ENCODE measurements around the gene ATP23.

Gene ATP23

GRCh38 chr12:57983858-57984505 lies 42.6 kb downstream of the ATP23 start:
- no peak for DNase-seq

GRCh38 chr12:57984629-57985151 lies 43.3 kb downstream of the ATP23 start:
- DNase-seq, result no peak

- DNase-seq, result no peak
Measured at GRCh38 chr12:57985685-57986084, 44.3 kb downstream of the ATP23 start.

GRCh38 chr12:57989838-57990237 lies 48.5 kb downstream of the ATP23 start:
- no peak for DNase-seq

GRCh38 chr12:57990241-57990883 lies 49.0 kb downstream of the ATP23 start:
- no peak for DNase-seq

GRCh38 chr12:57992001-57992400 lies 50.6 kb downstream of the ATP23 start:
- DNase-seq, result no peak

- DNase-seq, result no peak
Measured at GRCh38 chr12:57993030-57993429, 51.7 kb downstream of the ATP23 start.

- DNase-seq, result no peak
Measured at GRCh38 chr12:57993834-57994233, 52.5 kb downstream of the ATP23 start.

- no peak for DNase-seq
Measured at GRCh38 chr12:57996520-57996919, 55.2 kb downstream of the ATP23 start.

GRCh38 chr12:57998251-57998650 lies 56.9 kb downstream of the ATP23 start:
- no peak for DNase-seq

- no peak for DNase-seq
Measured at GRCh38 chr12:58000499-58000898, 59.1 kb downstream of the ATP23 start.

GRCh38 chr12:58007875-58008274 lies 66.5 kb downstream of the ATP23 start:
- DNase-seq, result no peak

- no peak for DNase-seq
Measured at GRCh38 chr12:58008634-58009033, 67.3 kb downstream of the ATP23 start.

Measured in suppressor macrophage (primary cell).